ENCODE results near the gene NBEA.

The NBEA gene

GRCh38 chr13:35554972-35555623, 613.0 kb downstream of the NBEA start (continued):
- TF ChIP-seq ZNF473 (tag by site-specific recombination; IDR thresholded peaks at IDR 0.05) (no peak), TCF7L2 (IDR thresholded peaks at IDR 0.05; ENCODE audit: borderline replicate concordance, low read depth, low read length) (no peak)

GRCh38 chr13:35557475-35557874, 615.4 kb downstream of the NBEA start:
- no peak overlapping the region for H3K27ac ChIP-seq (ENCODE audit: extremely low read depth, low read depth, low read length)
- no peak overlapping the region for H3K4me3 ChIP-seq (ENCODE audit: low read depth, low read length)
- H3K36me3 ChIP-seq (ENCODE audit: control insufficient read depth in 2 of 2, insufficient read depth in 1 of 2, low read length in 2 of 2) = no peaks in the 10 kb centered on the region
- TF ChIP-seq PRDM10 (tag by site-specific recombination; IDR thresholded peaks at IDR 0.05) (no peak), KLF16 (tag by site-specific recombination; IDR thresholded peaks at IDR 0.05) (no peak), ZBTB20 (tag by site-specific recombination; IDR thresholded peaks at IDR 0.05) (no peak), ZSCAN23 (tag by site-specific recombination; IDR thresholded peaks at IDR 0.05) (no peak), ZNF510 (tag by site-specific recombination; IDR thresholded peaks at IDR 0.05; ENCODE audit: insufficient replicate concordance) (no peak), ZSCAN30 (tag by site-specific recombination; IDR thresholded peaks at IDR 0.05) (no peak), SP2 (tag by site-specific recombination; IDR thresholded peaks at IDR 0.05) (no peak), ZNF513 (tag by site-specific recombination; IDR thresholded peaks at IDR 0.05) (no peak), ZNF596 (tag by site-specific recombination; IDR thresholded peaks at IDR 0.05) (no peak), KLF10 (tag by site-specific recombination; IDR thresholded peaks at IDR 0.05) (no peak), ZSCAN18 (tag by site-specific recombination; IDR thresholded peaks at IDR 0.05) (no peak), ZNF214 (tag by site-specific recombination; IDR thresholded peaks at IDR 0.05; ENCODE audit: borderline replicate concordance) (no peak), ZNF423 (tag by site-specific recombination; IDR thresholded peaks at IDR 0.05) (no peak), ZNF529 (tag by site-specific recombination; IDR thresholded peaks at IDR 0.05; ENCODE audit: insufficient replicate concordance) (no peak), ZFP3 (tag by site-specific recombination; IDR thresholded peaks at IDR 0.05; ENCODE audit: low read depth) (no peak), ZFHX2 (tag by site-specific recombination; conservative IDR thresholded peaks at IDR 0.05) (no peak)
- H3K9me3 ChIP-seq (ENCODE audit: control insufficient read depth, insufficient read depth, low read depth, low read length) = no peaks in the 10 kb centered on the region
- POLR2A ChIA-PET = no interaction called here
- CTCF ChIA-PET = no interaction called here
- H3K4me1 ChIP-seq (ENCODE audit: control insufficient read depth, insufficient read depth, low read length) = no peaks in the 10 kb centered on the region
